Fibroblast of mammary gland (primary cell): ENCODE results near the gene FGGY.

Experiments
- DNase-seq: peaks from one replicate; pipeline ENCODE4 v3.0.0-alpha.2; 2010; ENCODE audit warnings: low read depth
- H3K4me3 ChIP-seq: 2 replicates; pipeline ENCODE4 v1.5.1; 2011; ENCODE audit warnings: low read depth, mild to moderate bottlenecking, low read length, moderate library complexity; ENCODE audit not compliant: control insufficient read depth
- CTCF ChIP-seq: conservative IDR thresholded peaks from 2 replicates; pipeline ENCODE4 v1.5.1; 2011; ENCODE audit warnings: low read depth, low read length, inconsistent platforms; ENCODE audit not compliant: control insufficient read depth, insufficient read depth

Gene FGGY

GRCh38 chr1:59692591-59692990, 395.7 kb downstream of the FGGY start:
- peak; percentile 97 for DNase-seq
- no peak for TF ChIP-seq CTCF
- H3K4me3 ChIP-seq = no peak overlapping the region

- DNase-seq = no peak
- H3K4me3 ChIP-seq = no peak overlapping the region
- no peak for TF ChIP-seq CTCF
Measured at GRCh38 chr1:59693406-59693805, 396.5 kb downstream of the FGGY start.

- TF ChIP-seq CTCF = no peak
- no peak overlapping the region for H3K4me3 ChIP-seq
- peak; percentile 45 for DNase-seq
Measured at GRCh38 chr1:59695252-59695651, 398.4 kb downstream of the FGGY start.

GRCh38 chr1:59696421-59697115, 399.7 kb downstream of the FGGY start:
- no peak overlapping the region for H3K4me3 ChIP-seq
- no peak for DNase-seq
- no peak for TF ChIP-seq CTCF

- no peak overlapping the region for H3K4me3 ChIP-seq
- DNase-seq = no peak
- TF ChIP-seq CTCF = no peak
Measured at GRCh38 chr1:59697150-59697800, 400.4 kb downstream of the FGGY start.

- no peak for TF ChIP-seq CTCF
- no peak for DNase-seq
- no peak overlapping the region for H3K4me3 ChIP-seq
Measured at GRCh38 chr1:59698386-59698785, 401.5 kb downstream of the FGGY start.
